Heart left ventricle (tissue), 16 donors: Measurements from ENCODE around the gene ITPK1. TPM values are rescaled to one million over a fixed set of nuclear protein-coding genes. Genes with fewer than 3 reads are reported as not detected.

Experiments
- ATAC-seq, 4 donors: fragments of 200-7000 bp; cut with Tn5 transposase; one replicate each; pipeline ENCODE4 v1.9.1; 2020 to 2022; ENCODE audit warnings: moderate library complexity in 4 of 4, mild to moderate bottlenecking in 3 of 4, moderate number of reproducible peaks in 1 of 4
- DNase-seq, 5 donors: peaks; one replicate each; pipeline ENCODE4 v3.0.0-alpha.2; 2020
- H3K27ac ChIP-seq, 12 donors: fragments of 200-600 bp; sonication (generic) in 4 of 12; one replicate each; pipeline versions ENCODE4 v1.5.0 to v1.8.0; 2016 to 2022; ENCODE audit warnings: mild to moderate bottlenecking in 2 of 12
- H3K27me3 ChIP-seq, 9 donors: fragments of 200-600 bp; sonication (generic) in 2 of 9; one replicate each; pipeline versions ENCODE4 v1.5.1 to v1.8.0; 2016 to 2022; ENCODE audit warnings: mild to moderate bottlenecking in 3 of 9
- H3K36me3 ChIP-seq, 9 donors: fragments of 200-600 bp; sonication (generic) in 2 of 9; one replicate each; pipeline versions ENCODE4 v1.5.0 to v1.8.0; 2018 to 2022; ENCODE audit warnings: mild to moderate bottlenecking in 2 of 9
- H3K4me1 ChIP-seq, 12 donors: fragments of 200-600 bp; sonication (generic) in 4 of 12; one replicate each; pipeline versions ENCODE4 v1.5.0 to v1.8.0; 2016 to 2022; ENCODE audit warnings: mild to moderate bottlenecking in 3 of 12
- H3K4me3 ChIP-seq, 12 donors: fragments of 200-600 bp; sonication (generic) in 4 of 12; one replicate each; pipeline versions ENCODE4 v1.5.0 to v1.8.0; 2017 to 2022; ENCODE audit warnings: mild to moderate bottlenecking in 9 of 12, moderate library complexity in 4 of 12
- H3K9me3 ChIP-seq, 12 donors: fragments of 200-600 bp; sonication (generic) in 4 of 12; one replicate each; pipeline versions ENCODE4 v1.5.0 to v1.8.0; 2016 to 2022; ENCODE audit warnings: mild to moderate bottlenecking in 1 of 12
- POLR2A ChIP-seq, 2 donors: fragments of 450-650 bp; IDR thresholded peaks; one replicate each; pipeline ENCODE4 v1.6.1; 2017; ENCODE audit warnings: antibody characterized with exemption in 2 of 2, mild to moderate bottlenecking in 2 of 2, moderate library complexity in 2 of 2
- WGBS, 4 donors: extraction: QIAGEN DNeasy Blood & Tissue Kit in 2 of 4; methylation state at CpG; one replicate each; pipeline versions ENCODE4 v1.1.5 to v1.1.7; 2013 to 2018; 5-methylcytosine and 5-hydroxymethylcytosine counted together
- intact Hi-C, 10 donors: fragments of 100-400 bp; cut with DNase I; formaldehyde crosslinking; loops; one replicate each; pipeline versions ENCODE4 v1.11.1 to v1.14.2; 2022
- polyA plus RNA-seq, 2 donors: library from polyadenylated mRNA; stranded (reverse); fragments of 200-250 nt; gene quantifications; one replicate each; pipeline ENCODE4 v1.2.3, GENCODE V29; 2013
- total RNA-seq, 9 donors: library from RNA; depleted of rRNA in 2 of 9; stranded (reverse); fragments of >200 nt in 2 of 9; fragmentation: NEBNext Ultra II Directional in 3 of 9; extraction: Animal tissue kit (Norgen Biotek cat#: 25700) in 3 of 9; gene quantifications; one replicate each; pipeline versions ENCODE4 v1.1.0 to v1.2.4, GENCODE V29; 2016 to 2023
- TF ChIP-seq, protein P1 (sequence below), 12 donors: fragments of 200-600 bp; sonication (generic) in 4 of 12; IDR thresholded peaks; one replicate each; pipeline versions ENCODE4 v1.5.0 to v1.8.0; 2018 to 2022; ENCODE audit warnings: antibody characterized with exemption in 12 of 12, mild to moderate bottlenecking in 5 of 12
- donor health status: ischemic (EF 13 %, LVEDD 7.1; RV severe dilation, severe dysfunction).
- donor health status: healthy with polysubstance abuse.
- donor health status: DM: no; HTN: yes; CAD: no.
- donor health status: DM: no; HTN: no; CAD: no.
- donor health status: ischemic (EF 25% LVEDD 6.9; RV normal size, moderate dysfunction).
- donor health status: ischemic (EF 25% LVEDD 5.7; RV mildly dilated, moderate dysfunction).
- donor health status: healthy.
- donor health status: DM: yes; HTN: yes; CAD: no.
- donor health status: ischemic (EF 35%, LVEDD 5.7; RV mildly dilated, moderate dysfunction).
- donor health status: nonischemic (EF 11% LVEDD 7.7; RV severe dilation, severe dysfunction).
- donor health status: DM: yes; HTN: yes; CAD: no.
- donor health status: PGD.
- donor health status: ischemic (EF 29% LVEDD 5.4; RV normal size, mild dysfunction).
- donor health status: nonischemic (EF 23%, LVEDD 6.1; RV moderate dilation, normal function).

The ITPK1 gene
- total and polyA plus RNA-seq, 11 donors: 44.5 to 158 (median 91.0) TPM

DNA sequence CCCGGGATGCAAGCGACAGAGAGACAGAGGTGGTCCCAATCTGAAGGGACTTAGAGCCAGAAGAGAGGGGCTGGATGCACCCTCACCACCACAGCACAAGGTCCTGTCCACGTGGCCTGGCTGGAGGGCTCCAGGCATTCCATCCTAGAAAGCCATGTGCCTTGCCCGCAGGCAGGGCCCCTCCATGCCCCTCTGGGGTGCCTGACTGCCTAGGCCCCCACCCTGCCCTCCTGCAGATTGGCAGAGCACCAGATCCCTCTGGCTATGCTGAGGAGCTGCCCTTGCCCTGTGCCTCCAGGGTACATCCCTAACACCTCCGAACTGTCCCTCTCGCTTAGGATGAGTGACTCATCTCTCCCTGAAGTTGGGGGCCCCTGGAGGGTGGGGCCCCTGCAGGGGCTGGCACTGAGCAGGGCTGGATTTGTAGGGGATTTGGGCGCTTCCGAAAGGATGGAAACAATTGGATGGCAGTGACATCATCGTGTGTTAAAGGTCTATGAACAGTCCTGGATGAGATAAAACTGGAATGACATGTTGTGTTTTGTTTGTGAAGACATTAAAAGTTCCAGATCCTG lies 141.8 kb downstream of the ITPK1 start:
- Histone ChIP-seq H3K4me1 (peaks cover 0 to 43% (median 19%) of the 10 kb centered on the region in 12 donors), H3K9me3 (peaks cover 0 to 36% (median 10%) of the 10 kb centered on the region in 12 donors), H3K36me3 (peaks cover 0 to 12% (median 0%) of the 10 kb centered on the region in 9 donors), H3K4me3 (no peak overlapping the region), H3K27me3 (no peaks in the 10 kb centered on the region), H3K27ac (peak overlapping the region; percentile 10 to 90 (median 80))
- WGBS, 4 donors: 42 to 55% (median 50%) methylated on average over 7 to 9 of the region's 9 CpGs
- ATAC-seq (peak; percentile 40 to 62 (median 50)), DNase-seq (peak in 2 of 5 donors; percentile 52 to 53)
- intact Hi-C loops: loop anchor here in 8 of 10 donors (1.0 to 5.0 kb wide), 10 partner anchors 38 to 163 kb away; partner anchors contain the start of gene ITPK1 (in 2 of the 8)
- TF ChIP-seq POLR2A (IDR thresholded peaks at IDR 0.05): no peak
- TF ChIP-seq, protein P1, sequence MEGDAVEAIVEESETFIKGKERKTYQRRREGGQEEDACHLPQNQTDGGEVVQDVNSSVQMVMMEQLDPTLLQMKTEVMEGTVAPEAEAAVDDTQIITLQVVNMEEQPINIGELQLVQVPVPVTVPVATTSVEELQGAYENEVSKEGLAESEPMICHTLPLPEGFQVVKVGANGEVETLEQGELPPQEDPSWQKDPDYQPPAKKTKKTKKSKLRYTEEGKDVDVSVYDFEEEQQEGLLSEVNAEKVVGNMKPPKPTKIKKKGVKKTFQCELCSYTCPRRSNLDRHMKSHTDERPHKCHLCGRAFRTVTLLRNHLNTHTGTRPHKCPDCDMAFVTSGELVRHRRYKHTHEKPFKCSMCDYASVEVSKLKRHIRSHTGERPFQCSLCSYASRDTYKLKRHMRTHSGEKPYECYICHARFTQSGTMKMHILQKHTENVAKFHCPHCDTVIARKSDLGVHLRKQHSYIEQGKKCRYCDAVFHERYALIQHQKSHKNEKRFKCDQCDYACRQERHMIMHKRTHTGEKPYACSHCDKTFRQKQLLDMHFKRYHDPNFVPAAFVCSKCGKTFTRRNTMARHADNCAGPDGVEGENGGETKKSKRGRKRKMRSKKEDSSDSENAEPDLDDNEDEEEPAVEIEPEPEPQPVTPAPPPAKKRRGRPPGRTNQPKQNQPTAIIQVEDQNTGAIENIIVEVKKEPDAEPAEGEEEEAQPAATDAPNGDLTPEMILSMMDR (IDR thresholded peaks at IDR 0.05): no peak

DNA sequence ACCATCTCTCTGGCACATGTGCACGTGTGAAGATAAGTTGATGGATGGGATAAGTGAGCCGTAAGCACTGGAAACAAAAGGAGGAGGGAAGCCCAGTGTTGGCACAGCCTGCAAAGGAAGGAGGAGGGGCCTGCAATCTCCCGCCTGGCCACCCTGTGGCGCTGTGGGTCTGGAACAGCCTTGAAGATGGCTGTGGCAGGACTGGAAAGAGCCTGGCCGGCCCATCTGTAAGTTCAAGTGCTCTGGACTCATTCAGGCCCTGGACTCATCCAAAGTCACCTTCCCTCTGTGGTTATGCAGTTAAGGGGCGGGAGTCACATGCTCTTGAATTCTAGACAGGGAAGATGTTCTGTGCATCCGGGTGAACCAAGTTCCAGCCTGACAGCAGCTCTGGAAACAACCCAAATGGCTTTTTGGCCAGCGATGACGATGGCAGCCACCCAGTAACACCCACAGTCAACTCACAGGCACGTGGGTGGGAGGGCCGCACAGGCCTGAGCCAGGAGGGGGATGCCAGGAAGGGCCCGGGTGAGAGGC lies 142.4 kb downstream of the ITPK1 start:
- DNase-seq (peak; percentile 79 to 89 (median 84)), ATAC-seq (peak; percentile 91 to 95 (median 92))
- H3K36me3 ChIP-seq: peaks cover 0 to 12% (median 0%) of the 10 kb centered on the region in 9 donors
- no peak for TF ChIP-seq POLR2A (IDR thresholded peaks at IDR 0.05)
- TF ChIP-seq, protein P1 (IDR thresholded peaks at IDR 0.05): peak; percentile 52 to 87 (median 72)
- peak overlapping the region; percentile 10 to 90 (median 80) for H3K27ac ChIP-seq
- H3K4me1 ChIP-seq: peaks cover 0 to 45% (median 19%) of the 10 kb centered on the region in 12 donors
- H3K27me3 ChIP-seq: no peaks in the 10 kb centered on the region
- H3K9me3 ChIP-seq: peaks cover 0 to 30% (median 5%) of the 10 kb centered on the region in 12 donors
- intact Hi-C loops: loop anchor here in 8 of 10 donors (1.0 to 5.0 kb wide), 10 partner anchors 39 to 164 kb away; partner anchors contain the start of gene ITPK1 (in 2 of the 8)
- H3K4me3 ChIP-seq: no peak overlapping the region
- WGBS, 4 donors: 30 to 41% (median 36%) methylated on average over 10 to 12 of the region's 12 CpGs

DNA sequence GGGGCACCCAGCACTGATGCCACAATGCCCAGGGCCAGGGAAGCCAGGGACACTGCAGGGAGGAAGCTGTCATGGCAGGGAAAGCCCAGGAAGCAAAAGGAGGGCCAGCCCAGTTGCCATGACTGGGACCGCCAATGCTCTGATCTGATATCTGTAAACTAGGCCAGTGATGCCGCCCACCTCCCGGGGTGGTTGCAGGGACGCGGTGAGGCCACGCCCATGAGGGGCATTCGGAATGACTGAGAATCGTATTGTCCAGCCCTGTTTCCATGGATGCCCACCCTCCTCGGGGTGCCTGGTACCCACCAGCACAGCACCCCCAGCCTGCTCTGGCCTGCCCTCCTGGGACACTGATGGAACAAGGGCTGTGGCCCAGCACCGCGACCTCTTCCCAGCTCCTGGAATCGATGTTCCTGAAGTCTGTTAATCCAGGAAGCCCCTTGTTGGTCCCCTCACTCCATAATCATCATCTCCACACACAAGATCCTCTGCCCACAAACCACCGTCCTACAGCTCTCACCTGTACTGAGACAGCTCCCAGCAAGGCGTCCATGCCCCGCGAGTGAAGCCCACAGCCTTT lies 144.0 kb downstream of the ITPK1 start:
- ATAC-seq (no peak), DNase-seq (peak in 1 of 5 donors; percentile 33)
- Histone ChIP-seq H3K4me1 (peaks cover 0 to 45% (median 19%) of the 10 kb centered on the region in 12 donors), H3K27ac (peak overlapping the region in 5 of 12 donors; percentile 15 to 90 (median 81)), H3K36me3 (peaks cover 0 to 5% (median 0%) of the 10 kb centered on the region in 9 donors), H3K4me3 (no peak overlapping the region), H3K27me3 (no peaks in the 10 kb centered on the region), H3K9me3 (peaks cover 0 to 16% (median 3%) of the 10 kb centered on the region in 12 donors)
- intact Hi-C loops: loop anchor here in 7 of 10 donors (2.0 to 5.0 kb wide), 8 partner anchors 41 to 166 kb away; partner anchors contain the start of gene ITPK1 (in 1 of the 7)
- no peak for TF ChIP-seq POLR2A (IDR thresholded peaks at IDR 0.05)
- TF ChIP-seq, protein P1 (IDR thresholded peaks at IDR 0.05): no peak
- WGBS, 4 donors: 95 to 99% (median 97%) methylated on average over 15 to 16 of the region's 16 CpGs

DNA sequence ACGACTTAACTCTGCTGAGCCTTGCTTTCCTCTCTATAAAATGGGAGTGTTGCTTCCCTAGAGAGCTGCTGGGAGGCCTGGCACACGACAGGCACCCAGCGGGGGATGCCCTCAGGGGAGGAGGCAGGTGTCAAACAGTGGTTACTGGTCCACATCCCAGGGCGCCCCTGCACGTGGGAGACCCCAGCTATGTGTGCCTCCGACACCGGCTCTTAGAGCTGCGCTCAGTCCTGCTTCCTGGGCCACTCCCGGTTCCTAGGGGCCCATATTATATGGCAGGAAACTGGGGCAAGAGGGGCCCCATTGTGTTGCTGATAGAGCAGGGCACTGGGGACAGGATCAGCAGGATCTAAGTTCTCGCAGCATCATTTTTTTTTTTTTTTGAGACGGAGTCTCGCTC lies 145.5 kb downstream of the ITPK1 start:
- Histone ChIP-seq H3K4me1 (peaks cover 0 to 45% (median 22%) of the 10 kb centered on the region in 12 donors), H3K27me3 (no peaks in the 10 kb centered on the region), H3K27ac (peak overlapping the region in 5 of 12 donors; percentile 58 to 80 (median 68)), H3K36me3 (no peaks in the 10 kb centered on the region), H3K9me3 (peaks cover 0 to 1% (median 0%) of the 10 kb centered on the region in 12 donors), H3K4me3 (no peak overlapping the region)
- peak in 1 of 5 donors; percentile 49 for DNase-seq
- 86 to 92% (median 87%) methylated on average over 6 to 12 of the region's 12 CpGs for WGBS, 4 donors
- ATAC-seq: no peak
- intact Hi-C loops: loop anchor here in 6 of 10 donors (5.0 kb wide), 7 partner anchors 42 to 167 kb away; partner anchors contain the start of gene ITPK1 (in 1 of the 6)
- no peak for TF ChIP-seq POLR2A (IDR thresholded peaks at IDR 0.05)
- TF ChIP-seq, protein P1 (IDR thresholded peaks at IDR 0.05): no peak
